HL-60/S4 treated with retinoic acid at 250 ng/mL for 4 days and 3 days (cell line): ENCODE measurements around the gene GTF3A.

Experiments used
- in situ Hi-C: fragments of 300-500 bp; cut with MboI; formaldehyde crosslinking; loops from 2 replicates; pipeline ENCODE4 v1.7.0; 2022; ENCODE audit warnings: low sequenced_read_pairs

The GTF3A gene

GRCh38 chr13:27404680-27405079, 19.7 kb upstream of the GTF3A start:
- in situ Hi-C loops: no loop called here

- in situ Hi-C loops: no loop called here
These were observed 18.8 kb upstream of the GTF3A start for GRCh38 chr13:27405546-27406134.

GRCh38 chr13:27406178-27406939, 18.1 kb upstream of the GTF3A start:
- in situ Hi-C loops: no loop called here

- in situ Hi-C loops: no loop called here
These were observed 16.3 kb upstream of the GTF3A start for GRCh38 chr13:27408074-27408473.

- in situ Hi-C loops: no loop called here
These were observed 15.4 kb upstream of the GTF3A start for GRCh38 chr13:27409013-27409412.

GRCh38 chr13:27411341-27411740, 13.1 kb upstream of the GTF3A start:
- in situ Hi-C loops: no loop called here

GRCh38 chr13:27415116-27415515, 9.3 kb upstream of the GTF3A start:
- in situ Hi-C loops: no loop called here

GRCh38 chr13:27419328-27419727, 5.1 kb upstream of the GTF3A start:
- in situ Hi-C loops: no loop called here

- in situ Hi-C loops: no loop called here
These were observed 3.1 kb upstream of the GTF3A start for GRCh38 chr13:27421101-27421871.

- in situ Hi-C loops: no loop called here
These were observed 1.1 kb upstream of the GTF3A start for GRCh38 chr13:27423333-27423732.

GRCh38 chr13:27425158-27425917, 919 bp downstream of the GTF3A start:
- in situ Hi-C loops: no loop called here

GRCh38 chr13:27425918-27426630, 1.7 kb downstream of the GTF3A start:
- in situ Hi-C loops: no loop called here

GRCh38 chr13:27427641-27428040, 3.2 kb downstream of the GTF3A start:
- in situ Hi-C loops: no loop called here

- in situ Hi-C loops: no loop called here
These were observed 3.7 kb downstream of the GTF3A start for GRCh38 chr13:27428160-27428559.

GRCh38 chr13:27432180-27432579, 7.8 kb downstream of the GTF3A start:
- in situ Hi-C loops: no loop called here

GRCh38 chr13:27432611-27433210, 8.3 kb downstream of the GTF3A start:
- in situ Hi-C loops: no loop called here

- in situ Hi-C loops: no loop called here
These were observed 12.7 kb downstream of the GTF3A start for GRCh38 chr13:27437126-27437525.

- in situ Hi-C loops: no loop called here
These were observed 16.0 kb downstream of the GTF3A start for GRCh38 chr13:27440408-27440807.

- in situ Hi-C loops: no loop called here
These were observed 17.7 kb downstream of the GTF3A start for GRCh38 chr13:27442071-27442647.

GRCh38 chr13:27442797-27443196, 18.4 kb downstream of the GTF3A start:
- in situ Hi-C loops: no loop called here
